HG02610 (cell line): ENCODE measurements around the gene DDX27.
"Not testable (repeated sequence)": the region's sequence is repeated elsewhere in the genome, so short reads cannot be mapped to it uniquely, and the experiment has no call there.

ENCODE experiments used
- ATAC-seq: cut with Tn5 transposase; IDR thresholded peaks from one replicate; pipeline ENCODE4 v1.9.1; 2021; ENCODE audit warnings: mild to moderate bottlenecking, moderate library complexity; ENCODE audit not compliant: unreplicated experiment

DDX27 gene, protein sequence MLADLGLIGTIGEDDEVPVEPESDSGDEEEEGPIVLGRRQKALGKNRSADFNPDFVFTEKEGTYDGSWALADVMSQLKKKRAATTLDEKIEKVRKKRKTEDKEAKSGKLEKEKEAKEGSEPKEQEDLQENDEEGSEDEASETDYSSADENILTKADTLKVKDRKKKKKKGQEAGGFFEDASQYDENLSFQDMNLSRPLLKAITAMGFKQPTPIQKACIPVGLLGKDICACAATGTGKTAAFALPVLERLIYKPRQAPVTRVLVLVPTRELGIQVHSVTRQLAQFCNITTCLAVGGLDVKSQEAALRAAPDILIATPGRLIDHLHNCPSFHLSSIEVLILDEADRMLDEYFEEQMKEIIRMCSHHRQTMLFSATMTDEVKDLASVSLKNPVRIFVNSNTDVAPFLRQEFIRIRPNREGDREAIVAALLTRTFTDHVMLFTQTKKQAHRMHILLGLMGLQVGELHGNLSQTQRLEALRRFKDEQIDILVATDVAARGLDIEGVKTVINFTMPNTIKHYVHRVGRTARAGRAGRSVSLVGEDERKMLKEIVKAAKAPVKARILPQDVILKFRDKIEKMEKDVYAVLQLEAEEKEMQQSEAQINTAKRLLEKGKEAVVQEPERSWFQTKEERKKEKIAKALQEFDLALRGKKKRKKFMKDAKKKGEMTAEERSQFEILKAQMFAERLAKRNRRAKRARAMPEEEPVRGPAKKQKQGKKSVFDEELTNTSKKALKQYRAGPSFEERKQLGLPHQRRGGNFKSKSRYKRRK

DNA sequence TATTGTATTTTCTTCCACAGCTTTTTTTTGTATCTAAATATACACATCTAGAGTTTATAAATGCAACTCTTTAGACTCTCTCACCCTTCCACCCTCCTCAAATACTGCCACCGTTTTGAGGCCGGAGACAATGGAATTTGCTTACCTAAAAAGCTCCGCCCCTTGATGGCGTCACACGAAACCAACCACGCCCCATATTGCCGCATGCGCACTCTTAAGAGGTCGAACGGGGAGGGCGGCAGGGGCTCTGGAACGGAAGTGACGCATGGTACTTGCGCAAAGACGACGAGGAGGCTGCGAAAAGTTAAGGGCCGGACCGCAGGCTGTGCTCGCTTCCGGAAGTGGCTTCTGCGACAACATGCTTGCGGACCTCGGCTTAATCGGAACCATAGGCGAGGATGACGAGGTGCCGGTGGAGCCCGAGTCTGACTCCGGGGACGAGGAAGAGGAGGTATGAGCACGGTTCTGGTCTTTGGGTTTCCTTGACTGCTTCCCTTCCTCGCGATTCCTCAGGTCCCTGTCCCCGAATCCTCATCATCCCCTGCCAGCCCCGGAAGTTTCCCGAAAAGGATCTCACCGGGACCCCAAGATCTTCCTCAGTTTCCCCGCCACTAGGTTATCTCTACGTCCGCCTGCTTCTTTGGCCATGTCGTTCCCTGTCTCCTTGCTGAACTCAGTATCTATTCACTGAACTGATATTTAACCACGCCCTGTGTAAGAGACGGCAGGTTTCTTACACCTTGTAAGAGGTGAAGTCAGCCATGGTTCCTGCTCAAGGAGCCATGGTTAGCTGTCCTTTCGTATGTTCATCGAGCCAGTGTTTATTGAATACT lies at the start of gene DDX27:
Gene DDX27, plus strand, starts transcription at position 326 of the 833 bp plus-strand sequence. Its CDS starts 33 bp downstream, at position 359.
- ATAC-seq = peak; percentile 84

DNA sequence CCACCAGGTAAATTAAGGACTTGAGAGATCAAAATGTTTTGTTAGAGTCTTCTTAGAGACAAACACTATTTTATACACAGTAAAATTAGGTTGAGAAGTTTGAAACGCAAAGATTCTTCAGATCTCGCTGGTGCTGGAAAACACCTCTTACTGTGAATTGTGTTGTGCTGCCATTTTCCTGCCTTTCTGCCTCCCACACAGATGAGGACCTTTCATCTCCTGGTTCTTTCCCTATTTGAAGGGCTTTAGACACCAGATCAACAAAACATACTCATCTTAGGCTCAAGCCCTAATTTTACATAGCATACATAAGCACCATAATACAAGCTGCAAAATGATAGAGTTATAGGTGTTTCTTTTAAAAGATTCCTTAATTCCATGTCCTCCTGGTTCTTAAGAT lies 49.7 kb upstream of the DDX27 start:
- no peak for ATAC-seq

DNA sequence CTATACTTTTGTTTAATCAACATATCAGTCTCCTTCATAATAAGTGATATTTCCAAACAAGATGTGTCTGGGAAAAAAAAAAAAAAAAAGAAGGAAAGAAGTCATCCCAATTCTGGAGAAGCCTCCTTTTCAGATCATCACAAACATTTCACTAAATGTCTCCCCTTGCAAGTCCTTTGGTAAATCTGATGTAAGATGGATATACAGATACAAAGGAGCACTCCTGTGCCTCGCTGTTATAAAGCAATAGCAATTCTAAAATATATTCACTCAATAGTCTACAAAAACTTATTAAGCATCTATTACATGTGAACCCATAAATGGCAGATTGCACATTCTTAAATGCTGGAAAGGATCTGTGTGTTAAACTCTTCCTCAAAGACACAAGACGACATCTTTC lies 48.5 kb upstream of the DDX27 start:
- no peak for ATAC-seq

DNA sequence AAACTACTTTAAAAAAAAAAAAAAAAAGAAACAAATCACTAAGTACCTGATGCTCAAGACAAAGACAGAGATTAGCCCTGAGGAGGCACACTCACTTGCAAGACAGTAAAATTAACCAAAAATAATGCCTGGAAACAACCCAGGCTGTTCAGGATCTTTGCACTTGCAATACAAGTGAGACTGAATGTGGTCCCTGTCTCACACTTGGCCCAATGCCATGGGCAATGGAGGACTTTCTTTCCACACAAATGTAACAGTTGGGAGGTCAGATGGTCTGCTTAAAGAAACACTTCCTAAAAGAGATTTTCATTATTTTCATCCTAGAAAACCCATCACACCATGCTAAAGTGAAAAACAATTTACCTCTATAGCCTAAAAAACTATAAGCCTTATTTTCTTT lies 47.3 kb upstream of the DDX27 start:
- no peak for ATAC-seq

DNA sequence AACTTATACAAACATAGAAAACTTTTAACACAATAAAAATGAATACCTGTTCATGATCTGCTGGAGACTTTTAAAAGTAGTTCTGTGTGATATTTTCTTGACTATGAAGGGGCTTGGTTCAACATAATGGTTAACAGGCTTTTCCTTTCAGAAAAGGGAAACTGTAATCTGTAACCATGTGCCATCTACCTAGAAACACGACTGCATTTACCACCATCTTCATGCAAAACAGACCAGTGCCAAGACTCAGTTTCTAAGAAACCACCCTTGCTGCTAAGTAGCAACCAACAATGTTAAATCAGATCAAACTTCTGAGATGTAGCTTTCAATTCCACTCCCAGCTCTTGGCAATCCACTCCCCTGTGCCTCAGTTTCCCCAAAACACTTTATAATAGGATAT lies 46.8 kb upstream of the DDX27 start:
- ATAC-seq = no peak

DNA sequence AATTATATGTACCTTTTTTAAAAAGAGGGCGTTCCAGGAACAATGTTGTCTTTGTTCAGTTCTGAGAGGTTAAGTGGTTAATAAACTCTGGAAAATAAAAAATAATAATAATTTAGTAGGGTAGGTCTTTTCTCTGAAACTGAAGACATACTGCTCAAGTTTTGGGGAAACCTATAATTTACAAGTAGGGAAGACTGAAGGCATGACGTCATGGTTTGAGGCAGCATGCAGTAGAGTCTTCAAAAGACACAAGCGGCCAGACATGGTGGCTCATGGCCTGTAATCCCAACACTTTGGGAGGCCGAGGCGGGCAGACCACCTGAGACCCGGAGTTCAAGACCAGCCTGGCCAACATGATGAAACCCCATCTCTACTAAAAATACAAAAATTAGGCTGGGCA lies 45.0 kb upstream of the DDX27 start:
- no peak for ATAC-seq

DNA sequence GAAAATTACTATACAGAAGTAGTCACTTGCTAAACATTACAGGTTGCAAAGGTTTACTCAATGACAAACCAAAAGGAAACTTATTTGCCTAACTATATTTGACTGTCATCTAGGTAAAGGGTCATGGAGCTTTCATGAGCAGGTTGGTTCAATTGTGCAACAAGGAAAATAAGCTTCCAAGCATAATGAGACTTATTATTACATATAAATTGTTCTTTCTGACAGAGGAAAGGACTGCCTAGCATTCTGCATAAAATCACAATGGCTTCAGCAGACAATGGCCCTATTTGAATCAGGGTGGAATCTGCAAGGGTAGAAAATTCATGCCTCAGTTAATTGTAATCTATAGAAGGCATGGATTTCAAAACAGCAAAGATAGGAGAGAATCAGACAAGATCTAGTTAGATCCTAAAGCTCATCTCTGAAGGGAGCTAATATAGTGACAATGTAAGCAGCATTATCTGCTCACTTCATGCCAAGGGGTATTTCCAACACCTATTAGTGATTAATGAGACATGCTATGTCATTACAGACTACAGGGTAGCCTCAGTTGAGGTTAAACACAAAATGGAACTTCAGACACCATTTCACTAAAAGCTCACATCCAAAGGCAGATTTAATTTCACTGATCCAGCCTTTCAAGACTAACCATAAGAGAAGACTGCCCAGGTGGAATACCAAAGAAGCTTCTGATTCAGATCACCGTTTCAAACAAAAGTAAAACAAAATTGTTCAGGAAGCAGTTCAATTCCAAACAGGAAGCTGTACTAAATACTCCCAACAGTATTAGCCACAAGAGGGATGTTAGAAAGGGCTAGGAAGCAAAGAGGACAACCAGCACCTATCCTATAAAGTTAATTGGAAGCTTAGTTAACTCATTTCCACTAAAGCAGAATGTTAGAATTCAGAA lies 39.6 kb upstream of the DDX27 start:
- peak; percentile 69 for ATAC-seq

DNA sequence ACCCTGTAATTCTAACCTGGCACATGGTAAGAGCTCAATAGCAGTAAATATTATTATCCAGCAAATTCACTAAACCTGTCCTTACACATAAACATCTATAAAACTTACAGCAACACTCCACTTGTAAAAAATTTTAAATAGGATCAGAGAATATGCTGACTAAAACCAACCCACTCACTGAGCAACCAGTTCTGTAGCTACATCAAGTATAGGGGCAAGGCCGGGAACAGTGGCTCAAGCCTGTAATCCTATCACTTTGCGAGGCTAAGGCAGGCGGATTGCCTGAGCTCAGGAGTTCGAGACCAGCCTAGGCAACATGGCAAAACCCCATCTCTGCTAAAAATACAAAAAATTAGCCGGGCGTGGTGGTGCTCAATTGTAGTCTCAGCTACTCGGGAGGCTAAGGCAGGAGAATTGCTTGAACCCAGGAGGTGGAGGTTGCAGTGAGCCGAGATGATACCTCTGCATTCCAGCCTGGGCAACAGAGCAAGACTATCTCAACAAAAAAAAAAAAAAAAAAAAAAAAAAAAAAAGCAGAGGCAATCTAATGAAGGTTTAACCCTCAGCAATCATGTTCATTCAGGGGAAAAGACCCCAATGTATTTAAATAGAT lies 37.8 kb upstream of the DDX27 start:
- ATAC-seq = no peak

DNA sequence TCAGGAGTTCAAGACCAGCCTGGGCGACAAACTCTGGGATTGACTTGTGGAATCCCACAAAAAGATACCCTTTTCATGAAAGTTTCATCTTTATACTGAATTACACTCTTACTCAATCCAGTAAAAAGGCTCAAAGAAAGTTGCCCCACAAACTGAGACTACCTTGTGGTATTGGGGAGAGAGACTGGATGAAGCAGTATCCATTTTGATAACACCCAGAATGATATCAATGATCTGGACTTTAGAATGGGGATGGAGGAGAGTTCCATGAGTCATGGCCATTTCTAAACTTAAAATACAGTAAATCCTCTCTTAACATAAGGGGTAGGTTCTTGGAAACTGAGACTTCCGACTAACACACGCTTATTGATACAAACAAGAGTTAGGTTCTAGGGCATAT lies 35.8 kb upstream of the DDX27 start:
- no peak for ATAC-seq

DNA sequence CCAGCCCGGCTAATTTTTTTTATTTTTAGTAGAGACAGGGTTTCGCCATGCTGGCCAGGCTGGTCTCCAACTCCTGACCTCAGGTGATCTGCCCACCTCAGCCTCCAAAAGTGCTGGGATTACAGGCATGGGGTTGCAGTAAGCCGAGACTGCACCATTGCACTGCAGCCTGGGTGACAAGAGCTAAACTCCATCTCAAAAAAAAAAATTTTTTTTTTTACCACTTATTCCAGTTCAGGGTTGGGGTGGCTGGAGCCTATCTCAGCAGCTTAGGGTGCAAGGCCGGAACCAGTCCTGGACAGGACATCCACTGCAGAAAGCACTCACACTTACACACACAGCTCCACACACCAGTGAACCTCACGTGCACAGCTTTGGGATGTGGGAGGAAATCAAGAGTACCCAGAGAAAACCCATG lies 35.1 kb upstream of the DDX27 start:
- not testable (repeated sequence) for ATAC-seq

DNA sequence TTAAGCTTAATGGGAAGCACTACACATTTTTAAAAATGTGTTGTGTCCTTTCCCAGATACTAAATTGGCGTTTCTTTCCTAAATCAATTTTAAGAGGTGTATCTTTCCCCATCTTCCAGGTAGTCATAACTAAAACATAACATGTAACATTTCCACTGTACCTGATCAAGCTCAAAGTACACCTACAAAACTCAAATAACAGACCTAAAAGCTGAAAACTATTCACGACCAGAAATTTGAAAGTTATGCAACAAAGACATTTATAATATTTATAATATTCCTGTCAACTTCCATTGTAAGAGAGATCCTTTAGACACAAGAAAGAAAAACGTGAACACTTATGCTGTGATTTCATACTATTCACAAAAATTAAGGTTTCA lies 34.5 kb upstream of the DDX27 start:
- no peak for ATAC-seq

DNA sequence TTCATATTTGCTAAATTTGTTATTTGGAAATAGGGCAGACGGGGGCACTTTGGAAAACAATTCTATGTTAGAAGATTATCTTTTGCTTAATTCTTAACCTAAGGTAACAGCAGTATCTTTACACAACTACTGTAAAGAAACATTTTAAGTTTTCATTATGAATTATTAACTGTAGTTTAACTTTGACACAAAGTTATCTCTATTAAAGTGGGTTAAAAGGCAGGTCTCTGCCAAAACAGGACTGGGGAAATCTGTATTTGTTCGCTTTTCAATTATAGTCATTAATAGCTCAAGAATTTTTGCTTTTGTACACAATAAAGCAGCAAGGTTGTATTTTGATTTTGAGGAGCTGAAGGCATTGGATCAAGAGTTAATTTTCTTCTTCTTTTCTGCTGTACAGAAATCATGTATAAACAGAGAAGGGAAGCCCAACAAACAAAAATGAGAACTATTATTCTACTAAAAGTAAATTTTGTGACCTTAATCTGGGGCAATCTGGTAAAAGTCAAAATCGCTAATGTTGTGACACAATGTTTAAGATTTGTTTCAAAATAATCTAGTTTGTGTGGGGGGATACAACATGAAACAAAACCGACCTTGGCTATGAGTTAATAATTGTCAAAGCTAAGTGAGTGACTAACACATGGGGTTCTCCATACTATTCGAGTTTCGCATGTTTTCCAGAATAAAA lies 34.0 kb upstream of the DDX27 start:
- no peak for ATAC-seq

DNA sequence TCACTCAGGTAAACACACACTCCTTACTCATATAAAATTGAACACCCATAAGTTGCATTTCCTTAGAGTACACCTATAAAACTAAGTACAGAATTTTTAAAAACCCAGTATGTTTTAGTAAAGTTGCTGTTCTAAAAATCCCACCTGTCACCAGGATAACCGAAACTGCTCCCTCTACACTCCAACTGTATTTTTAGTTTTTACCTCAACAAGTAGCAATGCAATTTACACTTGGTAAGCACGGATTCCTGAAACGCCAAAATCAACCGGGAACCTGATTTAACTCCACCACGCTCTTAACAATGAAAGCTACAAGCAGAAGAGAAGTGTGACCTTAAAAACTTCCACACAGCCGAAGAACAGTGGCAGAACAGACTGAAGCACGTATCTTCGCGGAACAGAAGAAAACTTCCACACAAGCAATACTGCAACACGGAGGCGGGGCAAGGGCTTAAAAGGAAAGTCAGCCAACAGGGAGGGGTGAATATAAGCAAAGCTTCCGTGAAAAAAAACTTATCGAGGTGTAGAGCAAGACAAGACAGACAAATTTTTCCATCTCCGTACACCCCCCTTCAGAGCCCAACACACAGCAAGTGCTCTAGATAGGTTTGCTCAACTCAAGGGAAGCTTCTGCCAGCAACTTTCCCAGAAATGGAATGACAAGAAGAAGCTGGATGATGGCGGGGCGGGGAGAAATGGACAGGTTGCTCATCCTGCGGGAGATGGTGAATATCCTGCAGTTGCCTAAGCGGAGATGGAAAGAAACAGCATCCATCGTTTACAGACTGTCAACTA lies 32.5 kb upstream of the DDX27 start:
- no peak for ATAC-seq

DNA sequence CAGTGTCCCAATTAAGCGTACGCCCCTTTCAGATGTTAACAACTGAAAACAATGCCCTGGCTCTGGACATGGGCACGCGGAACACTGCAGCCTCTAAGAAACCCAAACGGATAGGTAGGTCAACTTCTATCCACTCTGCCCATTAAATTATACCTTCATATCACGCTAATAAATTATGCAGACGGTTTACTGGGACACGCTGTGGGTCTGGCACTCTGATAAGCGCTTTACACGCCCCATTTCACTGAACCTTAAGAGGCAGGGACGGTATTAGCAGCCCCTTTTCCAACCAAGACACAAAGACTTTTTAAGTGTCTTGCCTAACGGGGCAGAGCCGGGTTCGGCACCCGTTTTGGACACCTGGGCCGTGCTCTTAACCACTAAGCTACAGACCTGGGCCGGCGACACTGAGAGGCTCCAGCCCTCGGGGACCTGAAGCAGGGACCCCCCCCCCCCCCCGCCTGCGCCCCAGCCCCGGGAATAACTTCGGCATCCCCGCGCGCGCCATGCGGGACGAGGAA lies 31.8 kb upstream of the DDX27 start:
- no peak for ATAC-seq

DNA sequence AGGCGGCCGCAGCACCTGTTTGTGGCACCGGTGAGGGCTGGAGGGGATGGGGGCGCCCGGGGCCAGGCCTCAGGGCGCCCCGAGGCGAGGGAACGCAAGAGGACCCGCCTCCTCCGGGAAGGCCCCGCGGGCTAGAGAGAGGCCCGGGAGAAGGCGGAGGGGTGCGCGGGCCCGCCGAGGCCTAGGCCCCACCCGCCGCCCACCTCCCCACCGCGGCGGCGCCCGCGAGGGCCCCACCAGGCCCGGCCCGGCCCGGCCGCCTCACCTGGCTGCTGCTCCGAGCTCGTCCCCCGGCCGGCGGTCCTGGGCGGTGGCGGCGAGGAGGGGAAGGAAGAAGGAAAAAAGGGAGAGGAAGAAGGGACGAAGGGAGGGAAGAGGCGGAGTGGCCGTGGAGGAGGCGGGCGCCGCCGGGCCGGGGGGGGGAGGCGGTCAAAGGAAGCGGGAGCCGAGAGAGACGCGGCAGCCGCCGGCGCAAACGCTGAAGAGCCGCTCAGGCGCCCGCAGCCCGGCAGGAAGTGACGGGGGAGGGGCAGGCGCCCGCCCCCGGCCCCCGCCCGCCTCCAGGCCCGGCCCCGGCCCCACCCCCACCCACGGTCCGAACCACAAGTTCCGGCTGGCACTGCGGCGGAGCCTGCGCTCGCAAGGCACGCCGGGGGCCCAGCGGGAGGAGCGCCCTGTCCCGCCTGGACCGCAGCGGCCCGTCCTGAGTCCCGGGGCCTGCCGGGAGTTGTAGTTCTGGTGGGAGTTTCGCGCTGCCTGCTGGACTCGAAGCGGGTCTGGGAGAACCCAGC lies 31.2 kb upstream of the DDX27 start, which contains the start of gene STAU1:
Gene STAU1, minus strand, starts transcription at position 484 of the 791 bp plus-strand sequence. CDS start 22,133 bp downstream, outside the sequence.
- peak; percentile 93 for ATAC-seq

DNA sequence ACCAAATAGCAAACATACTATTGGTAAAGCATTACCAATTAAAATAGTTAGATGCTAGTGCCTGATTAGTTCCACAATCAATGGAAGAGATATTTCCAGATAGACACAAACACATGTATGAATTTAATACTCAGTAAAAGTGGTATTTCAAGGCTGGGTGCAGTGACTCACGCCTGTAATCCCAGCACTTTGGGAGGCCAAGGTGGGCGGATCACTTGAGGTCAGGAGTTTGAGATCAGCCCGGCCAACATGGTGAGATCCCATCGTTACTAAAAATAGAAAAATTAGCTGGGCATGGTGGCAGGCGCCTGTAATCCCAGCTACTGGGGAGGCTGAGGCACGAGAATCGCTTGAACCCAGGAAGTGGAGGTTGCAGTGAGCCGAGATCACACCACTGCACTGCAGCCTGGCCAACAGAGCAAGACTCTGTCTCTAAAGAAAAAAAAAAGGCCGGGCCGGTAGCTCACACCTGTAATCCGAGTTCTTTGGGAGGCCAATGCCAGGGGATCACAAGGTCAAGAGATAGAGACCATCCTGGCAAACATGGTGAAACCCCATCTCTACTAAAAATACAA lies 26.2 kb upstream of the DDX27 start:
- not testable (repeated sequence) for ATAC-seq

DNA sequence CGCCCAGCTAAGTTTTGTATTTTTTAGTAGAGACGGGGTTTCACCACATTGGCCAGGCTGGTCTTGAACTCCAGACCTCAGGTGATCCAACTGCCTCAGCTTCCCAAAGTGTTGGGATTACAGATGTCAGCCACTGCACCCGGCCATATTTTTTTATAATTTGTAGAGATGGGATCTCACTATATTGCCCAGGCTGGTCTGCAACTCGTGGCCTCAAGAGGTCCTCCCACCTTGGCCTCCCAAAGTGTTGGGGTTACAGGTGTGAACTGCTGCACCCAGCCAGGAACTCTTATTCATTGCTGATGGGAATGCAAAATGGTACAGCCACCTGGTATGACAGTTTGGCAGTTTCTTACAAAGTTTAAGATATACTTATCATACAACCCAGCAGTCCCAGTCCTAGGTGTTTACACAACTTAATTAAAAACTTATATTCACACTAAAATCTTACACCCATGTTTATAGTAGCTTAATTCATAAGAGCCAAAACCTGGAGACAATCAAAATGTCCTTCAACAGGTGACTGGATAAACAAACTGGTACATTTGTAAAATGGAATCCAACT lies 19.4 kb upstream of the DDX27 start:
- ATAC-seq = no peak
